H9 (cell line): Measurements from ENCODE around the gene AMOTL1. TPM values are rescaled to one million over a fixed set of nuclear protein-coding genes. Genes with fewer than 3 reads are reported as not detected.

Source experiments
- DNase-seq: peaks from one replicate; pipeline ENCODE4 v3.0.0-alpha.2; 2017
- H2AFZ ChIP-seq: one replicate; pipeline ENCODE4 v1.6.1; 2013; ENCODE audit warnings: mild to moderate bottlenecking, low read length, control low read depth, moderate library complexity
- H2AK5ac ChIP-seq: 2 replicates; pipeline ENCODE4 v1.6.1; 2013; ENCODE audit warnings: low read length, control low read depth, mixed read lengths; ENCODE audit not compliant: insufficient read length
- H2BK120ac ChIP-seq: one replicate; pipeline ENCODE4 v1.6.1; 2013; ENCODE audit warnings: low read depth, mild to moderate bottlenecking, low read length, control low read depth, inconsistent platforms; ENCODE audit not compliant: poor library complexity, severe bottlenecking
- H2BK12ac ChIP-seq: 2 replicates; pipeline ENCODE4 v1.6.1; 2013; ENCODE audit warnings: low read length, control low read depth, mixed read lengths, low read depth; ENCODE audit not compliant: insufficient read length
- H2BK15ac ChIP-seq: 2 replicates; pipeline ENCODE4 v1.6.1; 2013; ENCODE audit warnings: low read depth, low read length, control low read depth
- H2BK20ac ChIP-seq: one replicate; pipeline ENCODE4 v1.6.1; 2013; ENCODE audit warnings: low read depth, mild to moderate bottlenecking, low read length, control low read depth, inconsistent platforms; ENCODE audit not compliant: poor library complexity, severe bottlenecking
- H2BK5ac ChIP-seq: 2 replicates; pipeline ENCODE4 v1.6.1; 2013; ENCODE audit warnings: low read length, control low read depth, mixed read lengths; ENCODE audit not compliant: insufficient read length
- H3K14ac ChIP-seq: 2 replicates; pipeline ENCODE4 v1.6.1; 2013; ENCODE audit warnings: low read length, control low read depth; ENCODE audit not compliant: insufficient read depth
- H3K18ac ChIP-seq: 2 replicates; pipeline ENCODE4 v1.6.1; 2013; ENCODE audit warnings: low read depth, mild to moderate bottlenecking, mixed read lengths, low read length, control low read depth; ENCODE audit not compliant: insufficient read length
- H3K23ac ChIP-seq: 2 replicates; pipeline ENCODE4 v1.6.1; 2013; ENCODE audit warnings: low read length, control low read depth, mixed read lengths, low read depth; ENCODE audit not compliant: insufficient read length
- H3K23me2 ChIP-seq: 2 replicates; pipeline ENCODE4 v1.6.1; 2013; ENCODE audit warnings: low read depth, mild to moderate bottlenecking, mixed read lengths, low read length, control low read depth; ENCODE audit not compliant: insufficient read length, poor library complexity, severe bottlenecking
- H3K27ac ChIP-seq: 2 replicates; pipeline ENCODE4 v1.5.1; 2013; ENCODE audit warnings: low read length, control low read depth, mixed read lengths, low read depth; ENCODE audit not compliant: insufficient read length
- H3K27me3 ChIP-seq: 2 replicates; pipeline ENCODE4 v1.6.1; 2013; ENCODE audit warnings: low read length, control low read depth, inconsistent platforms; ENCODE audit not compliant: insufficient read depth
- H3K4ac ChIP-seq: 2 replicates; pipeline ENCODE4 v1.6.1; 2013; ENCODE audit warnings: low read depth, mild to moderate bottlenecking, control low read depth, inconsistent platforms, low read length, moderate library complexity
- H3K4me1 ChIP-seq: 2 replicates; pipeline ENCODE4 v1.6.1; 2013; ENCODE audit warnings: low read length, control low read depth, inconsistent platforms; ENCODE audit not compliant: insufficient read depth
- H3K4me2 ChIP-seq: 2 replicates; pipeline ENCODE4 v1.6.1; 2013; ENCODE audit warnings: low read length, control low read depth, mixed read lengths; ENCODE audit not compliant: insufficient read length, insufficient read depth
- H3K56ac ChIP-seq: 2 replicates; pipeline ENCODE4 v1.6.1; 2013; ENCODE audit warnings: low read depth, mild to moderate bottlenecking, mixed read lengths, low read length, control low read depth; ENCODE audit not compliant: insufficient read length
- H3K79me1 ChIP-seq: 2 replicates; pipeline ENCODE4 v1.6.1; 2013; ENCODE audit warnings: low read depth, mild to moderate bottlenecking, moderate library complexity, low read length, control low read depth, inconsistent platforms; ENCODE audit not compliant: insufficient read depth, poor library complexity, severe bottlenecking
- H3K79me2 ChIP-seq: 2 replicates; pipeline ENCODE4 v1.6.1; 2013; ENCODE audit warnings: low read length, control low read depth, inconsistent platforms; ENCODE audit not compliant: insufficient read depth
- H3K9ac ChIP-seq: 2 replicates; pipeline ENCODE4 v1.6.1; 2013; ENCODE audit warnings: low read length, control low read depth, mixed read lengths; ENCODE audit not compliant: insufficient read length; ENCODE audit errors: extremely low read depth
- H3K9me3 ChIP-seq: one replicate; pipeline ENCODE4 v1.6.1; 2013; ENCODE audit warnings: low read depth, low read length, inconsistent platforms; ENCODE audit not compliant: control insufficient read depth
- H3T11ph ChIP-seq: one replicate; pipeline ENCODE4 v1.6.1; 2013; ENCODE audit warnings: mild to moderate bottlenecking, low read length, control low read depth, inconsistent platforms
- H4K20me1 ChIP-seq: one replicate; pipeline ENCODE4 v1.6.1; 2013; ENCODE audit not compliant: control insufficient read depth, insufficient read length, insufficient read depth
- H4K5ac ChIP-seq: 2 replicates; pipeline ENCODE4 v1.6.1; 2013; ENCODE audit warnings: low read depth, mild to moderate bottlenecking, mixed read lengths, low read length, control low read depth; ENCODE audit not compliant: insufficient read length
- H4K8ac ChIP-seq: replicated peaks from 2 replicates; pipeline ENCODE4 v1.6.1; 2013; ENCODE audit warnings: low read length, control low read depth, mixed read lengths, low read depth; ENCODE audit not compliant: insufficient read length
- H4K91ac ChIP-seq: 2 replicates; pipeline ENCODE4 v1.6.1; 2013; ENCODE audit warnings: low read depth, mild to moderate bottlenecking, moderate library complexity, mixed read lengths, low read length, control low read depth; ENCODE audit not compliant: insufficient read length
- H3K27ac Mint-ChIP-seq, 3 experiments: 2 replicates in 2 of 3; 3 replicates in 1 of 3; pipeline ENCODE4 v1.8.0; 2020 to 2021; ENCODE audit warnings: mixed read lengths in 3 of 3, mild to moderate bottlenecking in 1 of 3, moderate library complexity in 1 of 3
- H3K27me3 Mint-ChIP-seq: 2 replicates; pipeline ENCODE4 v1.8.0; 2021; ENCODE audit warnings: low read depth, mild to moderate bottlenecking, moderate library complexity, mixed read lengths
- H3K36me3 Mint-ChIP-seq, 3 experiments: 2 replicates in 2 of 3; 3 replicates in 1 of 3; pipeline ENCODE4 v1.8.0; 2020 to 2021; ENCODE audit warnings: low read depth in 3 of 3, mixed read lengths in 3 of 3; ENCODE audit not compliant: insufficient read depth in 1 of 3
- H3K4me1 Mint-ChIP-seq, 2 experiments: 2 replicates each; pipeline ENCODE4 v1.8.0; 2020; ENCODE audit warnings: mixed read lengths in 2 of 2
- H3K4me3 Mint-ChIP-seq, 2 experiments: 2 replicates in 1 of 2; 3 replicates in 1 of 2; pipeline ENCODE4 v1.8.0; 2020 to 2021; ENCODE audit warnings: mild to moderate bottlenecking in 2 of 2, mixed read lengths in 2 of 2, moderate library complexity in 1 of 2
- H3K9me3 Mint-ChIP-seq, 2 experiments: 2 replicates in 1 of 2; 3 replicates in 1 of 2; pipeline ENCODE4 v1.8.0; 2020; ENCODE audit warnings: mild to moderate bottlenecking in 2 of 2, mixed read lengths in 2 of 2, moderate library complexity in 1 of 2
- CTCF ChIP-seq: fragments of 200-600 bp; sonication (generic); conservative IDR thresholded peaks from 3 replicates; pipeline ENCODE4 v1.8.0; 2021; ENCODE audit warnings: antibody characterized with exemption, mild to moderate bottlenecking
- WGBS: extraction: QIAGEN DNeasy Blood & Tissue Kit; methylation state at CpG from one replicate; pipeline ENCODE4 v1.1.7; 2013; ENCODE audit warnings: missing lambda C conversion rate, low lambda C conversion rate, mixed read lengths; ENCODE audit not compliant: insufficient read length; ENCODE audit errors: extremely low coverage; 5-methylcytosine and 5-hydroxymethylcytosine counted together
- total RNA-seq: library from RNA; stranded (reverse); gene quantifications from 2 replicates; pipeline ENCODE4 v1.2.1, GENCODE V29; 2021

Gene AMOTL1
- total RNA-seq, 1 experiment from 2014 or later, result 18.5 TPM

GRCh38 chr11:94732617-94733281 is 35.4 kb upstream of the AMOTL1 start:
- Histone ChIP-seq H3K27me3 (no peaks in the 10 kb centered on the region), H3K79me2 (no peaks in the 10 kb centered on the region), H4K5ac (no peak overlapping the region), H3K27ac (no peak overlapping the region), H3K79me1 (no peaks in the 10 kb centered on the region), H3K56ac (no peak overlapping the region), H4K20me1 (peaks cover 3% of the 10 kb centered on the region), H2BK15ac (no peak overlapping the region), H3K14ac (no peak overlapping the region; the same call in 1 of the 2 replicates), H3K4ac (no peak overlapping the region), H3K4me1 (peaks cover 19% of the 10 kb centered on the region), H4K8ac (no peak overlapping the region), H2BK120ac (no peak overlapping the region), H3K23ac (no peak overlapping the region), H3K18ac (no peak overlapping the region), H2BK12ac (no peak overlapping the region), H3K9ac (no peak overlapping the region), H3T11ph (no peak overlapping the region), H4K91ac (no peak overlapping the region), H2BK5ac (no peak overlapping the region), H3K9me3 (no peaks in the 10 kb centered on the region), H2BK20ac (no peak overlapping the region), H3K4me2 (no peak overlapping the region), H2AK5ac (no peak overlapping the region), H2AFZ (no peak overlapping the region), H3K23me2 (no peaks in the 10 kb centered on the region)
- Mint-ChIP-seq H3K36me3 (no peaks in the 10 kb centered on the region; a peak in 1 of 7 replicates), H3K27ac (no peak overlapping the region), H3K4me1 (peaks cover 35 to 43% of the 10 kb centered on the region in 2 experiments), H3K4me3 (peak overlapping the region in 1 of 2 experiments; percentile 8; a peak in 1 of 5 replicates), H3K9me3 (no peaks in the 10 kb centered on the region), H3K27me3 (peaks cover 7% of the 10 kb centered on the region)
- no peak for DNase-seq
- WGBS, result no CpG with 5 or more reads among the region's 7 CpGs
- TF ChIP-seq CTCF, result no peak
